Measurements from ENCODE around the gene TIPARP. TPM values are rescaled to one million over a fixed set of nuclear protein-coding genes. Genes with fewer than 3 reads are reported as not detected.

The TIPARP gene
- total and polyA plus RNA-seq, 2 donors (not counting 1 experiment from before 2014, with no cell fraction given) = 11.2 to 42.5 TPM

- no peak for TF ChIP-seq EZH2 (IDR thresholded peaks at IDR 0.05; ENCODE audit: borderline replicate concordance, insufficient read depth, low read depth, low read length, poor library complexity, severe bottlenecking)
- TF ChIP-seq CTCF (IDR thresholded peaks at IDR 0.05) = no peak
- Histone ChIP-seq H3K27ac (ENCODE audit: low read length in 2 of 2) (no peak overlapping the region), H3K4me2 (replicated peaks; ENCODE audit: low read depth, low read length, poor library complexity, severe bottlenecking) (no peak overlapping the region), H3K79me2 (ENCODE audit: control insufficient read depth, insufficient read depth, low read length) (no peaks in the 10 kb centered on the region), H3K9ac (ENCODE audit: low read length) (no peak overlapping the region), H2AFZ (ENCODE audit: insufficient read depth, low read depth, low read length, poor library complexity, severe bottlenecking) (no peak overlapping the region), H3K4me1 (ENCODE audit: control insufficient read depth in 2 of 2, insufficient read depth in 2 of 2, low read length in 2 of 2) (no peaks in the 10 kb centered on the region), H3K4me3 (ENCODE audit: control extremely low read depth in 1 of 5, extremely low read depth in 1 of 5, insufficient read depth in 1 of 5, low read depth in 2 of 5, low read length in 4 of 5) (no peak overlapping the region), H3K36me3 (replicated peaks in 1 of 2; ENCODE audit: control extremely low read depth in 1 of 2, control insufficient read depth in 1 of 2, extremely low read depth in 1 of 2, insufficient read depth in 2 of 2, low read length in 1 of 2) (no peaks in the 10 kb centered on the region), H3K27me3 (replicated peaks in 1 of 4; ENCODE audit: control extremely low read depth in 1 of 4, control insufficient read depth in 3 of 4, insufficient read depth in 4 of 4, low read length in 3 of 4) (peaks cover 0 to 3% (median 0%) of the 10 kb centered on the region in 4 experiments), H4K20me1 (ENCODE audit: control insufficient read depth, insufficient read depth, low read length, poor library complexity, severe bottlenecking) (no peaks in the 10 kb centered on the region), H3K9me3 (ENCODE audit: control extremely low read depth in 1 of 3, control insufficient read depth in 2 of 3, insufficient read depth in 1 of 3, low read length in 2 of 3) (no peaks in the 10 kb centered on the region)
- Mint-ChIP-seq H3K27ac (no peak overlapping the region), H3K9me3 (ENCODE audit: insufficient read depth) (no peaks in the 10 kb centered on the region), H3K27me3 (no peaks in the 10 kb centered on the region), H3K4me1 (no peaks in the 10 kb centered on the region), H3K4me3 (no peak overlapping the region)
- WGBS (ENCODE audit: insufficient coverage) = 74% methylated on average over 1 of the region's 3 CpGs
- DNase-seq (no peak), ATAC-seq (ENCODE audit: low read depth) (no peak)
- intact Hi-C loops (cut with micrococcal nuclease) = no loop called here
- ChIA-PET POLR2A (no interaction called here), CTCF (interaction anchor here (0.7 kb wide), 1 partner anchor 9 kb away, joined by 3 read pairs; no protein-coding TSS in a partner anchor)
Observed at GRCh38 chr3:156635034-156635433, 39.4 kb upstream of the TIPARP start.

GRCh38 chr3:156635973-156636372, 38.4 kb upstream of the TIPARP start:
- 44% methylated on average over 2 of the region's 3 CpGs for WGBS (ENCODE audit: insufficient coverage)
- H2AFZ ChIP-seq (ENCODE audit: insufficient read depth, low read depth, low read length, poor library complexity, severe bottlenecking) = no peak overlapping the region
- POLR2A ChIA-PET = no interaction called here

More at GRCh38 chr3:156635973-156636372, 38.4 kb upstream of the TIPARP start:
- Mint-ChIP-seq H3K4me1 (no peaks in the 10 kb centered on the region), H3K9me3 (ENCODE audit: insufficient read depth) (no peaks in the 10 kb centered on the region), H3K27me3 (no peaks in the 10 kb centered on the region), H3K4me3 (no peak overlapping the region), H3K27ac (no peak overlapping the region)
- no peak for DNase-seq
- Histone ChIP-seq H3K4me2 (replicated peaks; ENCODE audit: low read depth, low read length, poor library complexity, severe bottlenecking) (no peak overlapping the region), H3K36me3 (replicated peaks in 1 of 2; ENCODE audit: control extremely low read depth in 1 of 2, control insufficient read depth in 1 of 2, extremely low read depth in 1 of 2, insufficient read depth in 2 of 2, low read length in 1 of 2) (no peaks in the 10 kb centered on the region), H3K27ac (ENCODE audit: low read length in 2 of 2) (no peak overlapping the region), H3K79me2 (ENCODE audit: control insufficient read depth, insufficient read depth, low read length) (no peaks in the 10 kb centered on the region), H3K9me3 (ENCODE audit: control extremely low read depth in 1 of 3, control insufficient read depth in 2 of 3, insufficient read depth in 1 of 3, low read length in 2 of 3) (no peaks in the 10 kb centered on the region), H3K4me3 (ENCODE audit: control extremely low read depth in 1 of 5, extremely low read depth in 1 of 5, insufficient read depth in 1 of 5, low read depth in 2 of 5, low read length in 4 of 5) (no peak overlapping the region), H4K20me1 (ENCODE audit: control insufficient read depth, insufficient read depth, low read length, poor library complexity, severe bottlenecking) (no peaks in the 10 kb centered on the region), H3K4me1 (ENCODE audit: control insufficient read depth in 2 of 2, insufficient read depth in 2 of 2, low read length in 2 of 2) (no peaks in the 10 kb centered on the region), H3K9ac (ENCODE audit: low read length) (no peak overlapping the region), H3K27me3 (replicated peaks in 1 of 4; ENCODE audit: control extremely low read depth in 1 of 4, control insufficient read depth in 3 of 4, insufficient read depth in 4 of 4, low read length in 3 of 4) (peaks cover 0 to 3% (median 0%) of the 10 kb centered on the region in 4 experiments)
- ATAC-seq (ENCODE audit: low read depth) = no peak
- TF ChIP-seq EZH2 (IDR thresholded peaks at IDR 0.05; ENCODE audit: borderline replicate concordance, insufficient read depth, low read depth, low read length, poor library complexity, severe bottlenecking) (no peak), CTCF (IDR thresholded peaks at IDR 0.05) (no peak)
- intact Hi-C loops (cut with micrococcal nuclease) = no loop called here
- CTCF ChIA-PET = no interaction called here
